ENCODE data around the gene PLPP2.

GRCh38 chr19:291561-292280, 518 bp upstream of the PLPP2 start:
- no peak for TF ChIP-seq CTCF (conservative IDR thresholded peaks at IDR 0.05; ENCODE audit: low read length)
- no peak for TF ChIP-seq EZH2phosphoT487 (IDR thresholded peaks at IDR 0.05; ENCODE audit: borderline replicate concordance, low read depth, low read length)

All from OCI-LY7 (cell line).